Adipocyte (in vitro differentiated cells): Measurements from ENCODE around the gene AUTS2.

Source experiments
- DNase-seq: peaks from one replicate; pipeline ENCODE4 v3.0.0-alpha.2; 2015; ENCODE audit warnings: low read depth
- H3K27me3 ChIP-seq: replicated peaks from 2 replicates; pipeline ENCODE4 v1.7.0; 2013; ENCODE audit warnings: mild to moderate bottlenecking, low read length, moderate library complexity; ENCODE audit not compliant: control insufficient read depth, insufficient read depth
- H3K36me3 ChIP-seq: 2 replicates; pipeline ENCODE4 v1.7.0; 2013; ENCODE audit warnings: low read length, mild to moderate bottlenecking, moderate library complexity; ENCODE audit not compliant: control insufficient read depth, insufficient read depth, severe bottlenecking
- H3K4me1 ChIP-seq: 2 replicates; pipeline ENCODE4 v1.7.0; 2013; ENCODE audit warnings: mild to moderate bottlenecking, low read length, moderate library complexity; ENCODE audit not compliant: control insufficient read depth, insufficient read depth
- H3K4me3 ChIP-seq: 2 replicates; pipeline ENCODE4 v1.7.0; 2013; ENCODE audit warnings: mild to moderate bottlenecking, low read length, moderate library complexity
- H3K9ac ChIP-seq: 2 replicates; pipeline ENCODE4 v1.7.0; 2013; ENCODE audit warnings: mild to moderate bottlenecking, low read length, moderate library complexity
- H3K9me3 ChIP-seq: 2 replicates; pipeline ENCODE4 v1.7.0; 2013; ENCODE audit warnings: mild to moderate bottlenecking, low read length, moderate library complexity; ENCODE audit not compliant: control insufficient read depth

Gene AUTS2

DNA sequence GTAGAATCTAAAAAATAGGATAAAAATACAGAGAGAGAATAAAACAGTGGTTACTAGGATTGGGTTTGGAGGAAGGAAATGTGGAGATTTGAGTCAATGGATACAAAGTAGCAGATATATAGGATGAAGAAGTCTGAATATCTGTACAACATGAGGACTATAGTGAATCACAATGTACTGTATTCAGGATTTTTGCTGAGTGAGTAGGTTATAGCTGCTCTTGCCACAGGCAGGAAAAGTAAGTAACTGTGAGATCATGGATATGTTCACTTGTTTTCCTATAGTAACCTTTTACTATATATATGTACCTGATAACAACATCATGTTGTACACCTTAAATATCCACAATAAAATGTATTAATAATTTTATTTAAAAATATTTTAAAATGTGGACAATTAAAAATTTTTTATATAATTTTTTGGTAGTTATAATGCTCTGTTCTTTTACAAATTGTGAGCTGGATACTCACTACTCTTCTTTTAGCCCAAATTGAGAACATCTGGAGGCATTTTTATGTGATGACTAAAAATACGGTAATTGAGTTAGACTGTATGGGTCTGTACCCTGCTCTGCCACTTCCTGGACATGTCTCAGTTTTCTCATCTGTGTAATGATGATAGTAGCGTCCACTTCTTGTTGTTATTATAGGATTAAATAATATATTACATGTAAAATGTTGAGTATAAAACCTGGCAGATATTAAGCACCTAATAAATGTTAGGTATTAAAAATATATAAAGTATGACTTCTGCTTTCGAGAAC lies 439.1 kb downstream of the AUTS2 start:
- H3K27me3 ChIP-seq = no peaks in the 10 kb centered on the region
- H3K4me1 ChIP-seq = peaks cover 19% of the 10 kb centered on the region
- no peaks in the 10 kb centered on the region for H3K9me3 ChIP-seq
- no peaks in the 10 kb centered on the region for H3K36me3 ChIP-seq
- peak; percentile 86 for DNase-seq
- no peak overlapping the region for H3K4me3 ChIP-seq
- no peak overlapping the region for H3K9ac ChIP-seq

DNA sequence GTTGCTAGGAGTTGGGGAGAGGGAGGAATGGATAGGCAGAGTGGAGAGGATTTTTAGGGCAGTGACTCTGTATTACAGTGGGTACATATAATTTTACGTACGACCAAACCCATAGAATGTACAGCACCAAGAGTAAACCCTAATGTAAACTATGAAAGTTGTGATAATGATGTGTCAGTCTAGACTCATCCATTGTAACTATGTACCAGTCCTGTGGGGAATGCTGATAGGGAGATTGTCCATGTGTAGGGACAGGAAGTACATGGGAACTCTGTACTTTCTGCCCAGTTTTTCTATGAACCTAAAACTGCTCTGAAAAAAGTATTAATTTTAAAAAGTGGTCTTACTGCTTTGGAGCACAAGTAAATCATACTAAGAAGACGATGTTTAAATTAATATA lies 441.8 kb downstream of the AUTS2 start:
- Histone ChIP-seq H3K4me3 (no peak overlapping the region), H3K9me3 (no peaks in the 10 kb centered on the region), H3K9ac (no peak overlapping the region), H3K27me3 (no peaks in the 10 kb centered on the region), H3K36me3 (no peaks in the 10 kb centered on the region), H3K4me1 (peaks cover 27% of the 10 kb centered on the region)
- DNase-seq = no peak

DNA sequence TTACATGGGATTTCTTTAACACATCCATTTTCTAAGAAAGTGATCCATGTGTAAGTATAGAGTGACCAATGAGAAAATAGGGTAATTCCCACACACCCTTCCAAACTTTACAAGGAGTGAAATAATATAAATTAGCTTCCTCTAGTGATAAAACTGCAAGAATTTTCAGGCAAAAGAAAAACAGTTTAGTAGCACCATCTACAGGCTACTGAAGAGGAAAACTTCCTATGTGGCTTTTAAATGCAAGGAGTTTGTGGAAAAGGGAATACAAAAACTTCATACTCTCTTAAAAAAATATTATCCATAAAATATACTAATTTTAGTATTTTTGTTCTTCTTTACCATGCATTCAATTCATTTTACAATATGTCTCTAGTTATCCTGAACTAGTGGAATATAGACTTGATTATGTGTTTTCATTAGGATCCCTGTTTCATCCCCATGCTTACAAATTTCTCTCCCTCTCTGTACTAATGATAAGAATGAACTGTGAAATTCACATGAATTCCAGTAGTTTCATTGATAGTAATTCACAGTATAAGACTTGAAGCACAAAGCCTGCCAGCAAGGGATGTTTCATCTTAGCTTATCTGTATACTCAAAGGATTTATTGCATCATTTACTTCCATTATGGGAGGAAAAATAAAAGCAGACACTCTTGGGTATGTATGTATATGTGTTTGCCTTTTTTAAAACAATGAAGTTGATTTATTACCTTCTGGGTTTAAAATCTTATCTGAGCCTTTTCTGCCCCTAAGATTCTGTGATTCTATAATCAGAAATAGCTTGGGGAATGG lies 442.9 kb downstream of the AUTS2 start:
- DNase-seq = peak; percentile 75
- no peak overlapping the region for H3K4me3 ChIP-seq
- no peaks in the 10 kb centered on the region for H3K27me3 ChIP-seq
- no peaks in the 10 kb centered on the region for H3K9me3 ChIP-seq
- no peak overlapping the region for H3K9ac ChIP-seq
- peaks cover 23% of the 10 kb centered on the region for H3K4me1 ChIP-seq
- H3K36me3 ChIP-seq = no peaks in the 10 kb centered on the region

DNA sequence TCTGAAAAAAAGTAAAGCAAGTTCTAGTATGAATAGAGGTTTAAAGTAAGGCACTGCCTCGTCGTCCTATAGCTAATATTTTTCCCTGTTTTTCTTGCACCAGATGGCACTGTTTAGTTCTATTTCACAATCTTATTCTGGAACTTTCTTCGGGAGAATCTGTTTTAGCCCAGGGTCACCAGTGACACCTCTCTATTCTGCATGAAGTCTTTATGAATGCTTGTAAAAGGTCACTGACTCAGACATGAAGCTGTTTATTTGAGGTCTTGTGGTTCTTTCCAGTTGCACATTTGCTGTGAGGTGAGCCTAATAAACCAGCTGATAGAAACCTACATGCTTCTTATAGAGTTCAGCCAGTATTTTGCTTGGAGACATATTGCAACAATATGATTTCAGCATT lies 444.3 kb downstream of the AUTS2 start:
- Histone ChIP-seq H3K9ac (no peak overlapping the region), H3K27me3 (no peaks in the 10 kb centered on the region), H3K9me3 (no peaks in the 10 kb centered on the region), H3K36me3 (no peaks in the 10 kb centered on the region), H3K4me1 (peaks cover 23% of the 10 kb centered on the region), H3K4me3 (no peak overlapping the region)
- DNase-seq = peak; percentile 79

DNA sequence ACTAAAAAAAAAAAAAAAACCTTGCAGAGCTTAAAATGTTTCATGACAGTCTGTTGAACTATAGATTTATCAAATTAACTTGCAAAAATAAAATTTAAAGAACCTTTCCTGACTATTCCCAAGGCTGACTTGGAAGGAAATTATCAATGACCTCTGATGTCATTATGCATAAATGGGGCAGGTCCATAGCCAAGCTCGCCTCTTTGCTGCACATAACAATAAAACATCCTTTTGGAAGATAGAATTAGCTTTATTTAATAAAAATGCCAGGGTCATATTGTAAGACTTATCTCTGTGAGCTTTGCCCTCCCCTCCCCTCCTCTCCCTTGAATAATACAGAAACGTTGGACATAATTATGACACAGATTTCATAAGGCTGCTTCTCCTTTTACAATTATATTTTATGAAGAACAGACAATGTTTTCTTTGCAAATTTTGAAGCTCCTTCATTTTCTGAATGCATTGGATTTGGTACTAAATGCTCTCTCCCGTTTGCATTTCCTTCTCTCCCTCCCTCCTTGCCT lies 444.8 kb downstream of the AUTS2 start:
- Histone ChIP-seq H3K4me3 (no peak overlapping the region), H3K4me1 (peaks cover 19% of the 10 kb centered on the region), H3K27me3 (no peaks in the 10 kb centered on the region), H3K9ac (no peak overlapping the region), H3K36me3 (no peaks in the 10 kb centered on the region), H3K9me3 (no peaks in the 10 kb centered on the region)
- DNase-seq = no peak

DNA sequence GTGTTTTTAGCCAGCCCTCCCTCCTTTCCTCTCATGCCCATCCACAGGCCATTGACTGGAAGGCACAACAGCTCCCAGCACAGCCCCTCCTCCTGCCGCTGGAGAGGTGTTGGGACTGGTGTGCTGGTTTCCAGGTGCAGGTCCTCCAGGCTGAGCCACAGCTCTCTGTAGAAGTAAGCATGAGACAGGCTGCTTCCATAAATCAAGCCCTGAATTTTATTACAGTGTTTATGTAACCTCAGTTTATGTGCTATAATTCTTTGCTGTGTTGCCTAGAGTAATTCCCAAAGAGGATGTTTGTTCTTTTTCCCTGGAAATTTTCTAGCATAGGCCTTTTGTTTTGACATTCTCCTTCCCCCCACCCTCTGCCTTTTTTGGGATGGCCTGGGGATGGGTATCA lies 445.8 kb downstream of the AUTS2 start:
- Histone ChIP-seq H3K36me3 (no peaks in the 10 kb centered on the region), H3K9ac (no peak overlapping the region), H3K27me3 (no peaks in the 10 kb centered on the region), H3K4me3 (no peak overlapping the region), H3K9me3 (no peaks in the 10 kb centered on the region), H3K4me1 (peaks cover 19% of the 10 kb centered on the region)
- no peak for DNase-seq

DNA sequence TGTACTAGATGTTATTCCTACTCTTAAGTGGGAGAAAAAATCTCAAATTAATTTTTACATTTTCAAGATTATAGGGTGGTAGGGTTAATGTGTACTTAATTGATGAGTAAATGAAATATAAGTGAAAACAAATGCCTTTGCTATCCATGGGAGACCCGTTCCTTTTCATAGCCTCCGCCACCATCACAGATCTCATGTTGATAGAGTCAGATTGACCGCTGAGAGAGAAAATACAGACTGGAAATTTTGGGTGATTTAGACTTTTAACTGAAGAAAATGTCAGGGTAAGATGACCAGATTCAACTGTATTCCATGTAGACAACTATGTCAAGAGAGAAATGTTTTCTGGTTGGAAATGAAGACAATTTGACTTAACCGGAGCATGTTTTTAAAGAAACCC lies 446.2 kb downstream of the AUTS2 start:
- no peaks in the 10 kb centered on the region for H3K36me3 ChIP-seq
- no peaks in the 10 kb centered on the region for H3K9me3 ChIP-seq
- H3K4me3 ChIP-seq = no peak overlapping the region
- no peaks in the 10 kb centered on the region for H3K27me3 ChIP-seq
- DNase-seq = no peak
- H3K9ac ChIP-seq = no peak overlapping the region
- H3K4me1 ChIP-seq = peaks cover 19% of the 10 kb centered on the region

DNA sequence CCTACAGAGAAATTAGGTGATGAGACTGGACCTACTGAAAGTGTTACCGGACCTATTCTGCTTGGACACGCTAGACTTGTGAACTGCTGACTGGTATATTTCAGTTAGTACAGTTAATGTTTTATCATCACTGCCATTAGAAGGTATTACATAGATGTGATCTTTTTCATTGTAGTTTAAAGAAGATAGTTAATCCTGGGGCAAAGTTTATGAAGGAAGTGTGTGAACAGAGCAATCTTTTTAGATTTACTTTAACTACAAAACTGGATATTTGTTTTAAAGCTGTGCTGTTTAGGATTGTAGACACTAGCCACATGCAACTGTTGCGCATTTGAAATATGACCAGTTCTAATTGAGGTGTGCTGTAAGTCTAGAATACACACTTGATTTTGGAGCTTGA lies 446.7 kb downstream of the AUTS2 start:
- Histone ChIP-seq H3K4me3 (no peak overlapping the region), H3K9me3 (no peaks in the 10 kb centered on the region), H3K36me3 (no peaks in the 10 kb centered on the region), H3K27me3 (no peaks in the 10 kb centered on the region), H3K9ac (no peak overlapping the region), H3K4me1 (peaks cover 19% of the 10 kb centered on the region)
- DNase-seq = no peak

DNA sequence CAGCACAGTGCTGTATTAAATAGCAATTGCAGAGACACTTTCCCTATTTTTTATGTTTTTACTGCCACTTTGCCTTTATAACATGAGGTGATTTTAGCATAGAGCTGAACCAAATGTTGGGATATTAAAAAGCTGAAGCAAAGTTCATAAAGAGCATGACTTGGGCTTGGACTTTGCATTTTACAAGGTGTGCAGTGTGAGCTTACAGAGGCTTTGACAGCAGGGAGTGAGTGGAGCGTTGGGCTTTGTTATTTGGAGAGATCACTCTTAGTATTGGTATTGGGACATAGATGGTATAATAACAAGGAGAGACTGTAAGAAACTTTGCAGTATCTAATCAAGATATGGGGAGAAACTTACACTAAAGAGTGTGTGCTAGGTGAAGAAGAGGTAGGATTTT lies 449.1 kb downstream of the AUTS2 start:
- Histone ChIP-seq H3K9me3 (no peaks in the 10 kb centered on the region), H3K9ac (no peak overlapping the region), H3K36me3 (no peaks in the 10 kb centered on the region), H3K4me3 (no peak overlapping the region), H3K27me3 (no peaks in the 10 kb centered on the region), H3K4me1 (peaks cover 9% of the 10 kb centered on the region)
- no peak for DNase-seq

DNA sequence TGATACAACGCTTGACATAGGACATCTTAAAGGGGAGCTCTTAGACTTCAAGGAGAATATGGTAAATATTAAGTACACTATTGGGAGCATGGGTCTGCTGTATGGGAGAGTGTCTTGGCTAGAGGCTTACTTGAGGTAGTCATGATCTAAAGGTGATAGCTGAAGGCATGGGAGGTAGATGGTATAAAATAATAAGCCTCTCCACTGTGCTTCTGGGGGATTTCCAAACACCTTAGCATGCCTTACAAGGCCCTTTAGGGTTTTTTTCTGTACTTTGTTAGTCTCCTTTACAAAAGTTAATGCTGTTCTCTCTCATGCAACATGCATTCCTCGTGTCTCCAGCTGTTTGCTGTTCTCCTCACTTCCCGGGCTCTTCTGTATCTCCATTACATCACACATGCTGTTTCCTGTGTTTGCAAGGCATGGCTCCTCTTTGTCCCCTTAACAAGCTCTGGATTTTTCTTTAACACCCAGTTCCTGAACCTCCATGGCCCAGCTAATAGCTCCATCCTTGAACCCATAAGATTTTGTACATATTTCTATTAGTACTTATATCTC lies 449.7 kb downstream of the AUTS2 start:
- no peak overlapping the region for H3K9ac ChIP-seq
- peak; percentile 48 for DNase-seq
- no peaks in the 10 kb centered on the region for H3K36me3 ChIP-seq
- H3K27me3 ChIP-seq = no peaks in the 10 kb centered on the region
- H3K4me3 ChIP-seq = no peak overlapping the region
- H3K9me3 ChIP-seq = no peaks in the 10 kb centered on the region
- H3K4me1 ChIP-seq = peaks cover 9% of the 10 kb centered on the region

DNA sequence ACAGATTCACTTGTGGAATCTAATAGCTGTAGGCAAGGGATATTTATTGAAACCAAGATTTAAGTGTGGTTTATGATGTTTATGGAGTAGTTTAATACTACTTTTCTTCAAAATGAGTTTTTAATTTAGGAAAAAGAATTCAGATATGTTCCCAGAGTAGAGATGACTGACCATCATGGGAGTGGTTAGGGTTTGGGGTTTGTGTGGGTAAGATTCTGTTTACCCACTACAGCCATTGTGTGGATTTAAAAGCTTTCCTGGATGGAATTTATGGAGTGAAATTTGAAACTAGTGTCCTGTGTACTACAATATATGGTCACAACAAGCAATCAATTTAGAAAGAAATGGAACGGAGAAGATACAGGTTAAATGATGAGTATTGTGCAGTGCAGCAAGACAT lies 453.5 kb downstream of the AUTS2 start:
- no peaks in the 10 kb centered on the region for H3K9me3 ChIP-seq
- H3K9ac ChIP-seq = no peak overlapping the region
- H3K4me1 ChIP-seq = peaks cover 22% of the 10 kb centered on the region
- no peaks in the 10 kb centered on the region for H3K27me3 ChIP-seq
- no peaks in the 10 kb centered on the region for H3K36me3 ChIP-seq
- DNase-seq = no peak
- no peak overlapping the region for H3K4me3 ChIP-seq
